Smooth muscle cell (in vitro differentiated cells): ENCODE results near the gene GPC6. TPM values are rescaled to one million over a fixed set of nuclear protein-coding genes. Genes with fewer than 3 reads are reported as not detected.
A peak's percentile ranks its signal among the peaks of the same experiment; 100 is the strongest.

Experiments used
- DNase-seq: peaks from one replicate; lab custom pipeline; 2025; ENCODE audit not compliant: unreplicated experiment; lab: John Stamatoyannopoulos, UW
- H2AFZ ChIP-seq: fragments of 200-600 bp; sonication (generic); 2 replicates; pipeline ENCODE4 v1.6.0; 2016; ENCODE audit warnings: antibody characterized with exemption, low read depth, mild to moderate bottlenecking
- H3F3A ChIP-seq: fragments of 200-600 bp; sonication (generic); 2 replicates; pipeline ENCODE4 v1.6.0; 2017; ENCODE audit warnings: antibody characterized with exemption, low read depth
- H3K27ac ChIP-seq: fragments of 200-600 bp; sonication (generic); 2 replicates; pipeline ENCODE4 v1.5.1; 2016; ENCODE audit warnings: low read depth, mild to moderate bottlenecking
- H3K27me3 ChIP-seq: fragments of 200-600 bp; sonication (generic); 2 replicates; pipeline ENCODE4 v1.6.1; 2016; ENCODE audit warnings: low read depth, mild to moderate bottlenecking
- H3K36me3 ChIP-seq: fragments of 200-600 bp; sonication (generic); 2 replicates; pipeline ENCODE4 v1.5.1; 2016; ENCODE audit warnings: low read depth
- H3K4me1 ChIP-seq: fragments of 200-600 bp; sonication (generic); 2 replicates; pipeline ENCODE4 v1.5.1; 2016; ENCODE audit warnings: low read depth
- H3K4me2 ChIP-seq: fragments of 200-600 bp; sonication (generic); 2 replicates; pipeline ENCODE4 v1.6.0; 2016; ENCODE audit warnings: mild to moderate bottlenecking
- H3K4me3 ChIP-seq: fragments of 200-600 bp; sonication (generic); 2 replicates; pipeline ENCODE4 v1.5.1; 2016; ENCODE audit warnings: mild to moderate bottlenecking
- H3K79me2 ChIP-seq: fragments of 200-600 bp; sonication (generic); 2 replicates; pipeline ENCODE4 v1.6.0; 2016; ENCODE audit warnings: low read depth, mild to moderate bottlenecking
- H3K9ac ChIP-seq: fragments of 200-600 bp; sonication (generic); 2 replicates; pipeline ENCODE4 v1.6.0; 2016; ENCODE audit warnings: low read depth
- H3K9me3 ChIP-seq: fragments of 200-600 bp; sonication (generic); replicated peaks from 2 replicates; pipeline ENCODE4 v1.5.1; 2016; ENCODE audit warnings: low read depth
- H4K20me1 ChIP-seq: fragments of 200-600 bp; sonication (generic); 2 replicates; pipeline ENCODE4 v1.6.0; 2016; ENCODE audit warnings: low read depth
- CTCF ChIP-seq: fragments of 200-600 bp; sonication (generic); IDR thresholded peaks from 2 replicates; pipeline ENCODE4 v1.5.1; 2017; ENCODE audit warnings: borderline replicate concordance, mild to moderate bottlenecking, antibody characterized with exemption; ENCODE audit not compliant: insufficient read depth, poor library complexity, severe bottlenecking
- WGBS: methylation state at CpG from one replicate; pipeline ENCODE4 v1.1.7; 2016; ENCODE audit warnings: low lambda C conversion rate; 5-methylcytosine and 5-hydroxymethylcytosine counted together
- polyA plus RNA-seq: library from polyadenylated mRNA; unstranded; fragments of >200 nt; fragmentation: Nextera tagmentation; extraction: Ambion mirVana; gene quantifications from 2 replicates; pipeline ENCODE4 v1.2.1, GENCODE V29; 2016
- total RNA-seq: library from RNA; depleted of rRNA; stranded (reverse); fragments of >200 nt; gene quantifications from 2 replicates; pipeline ENCODE4 v1.2.3, GENCODE V29; 2014

Gene GPC6
- total and polyA plus RNA-seq, 2 experiments from 2014 or later, result 19.7 to 68.5 TPM

- Histone ChIP-seq H3K4me2 (no peak overlapping the region), H3K4me3 (no peak overlapping the region), H3K27me3 (no peaks in the 10 kb centered on the region), H3K27ac (no peak overlapping the region), H3K4me1 (no peaks in the 10 kb centered on the region), H2AFZ (no peak overlapping the region), H3K79me2 (no peaks in the 10 kb centered on the region), H3K36me3 (no peaks in the 10 kb centered on the region), H4K20me1 (no peaks in the 10 kb centered on the region), H3F3A (no peaks in the 10 kb centered on the region), H3K9ac (no peak overlapping the region), H3K9me3 (no peaks in the 10 kb centered on the region)
- DNase-seq, result no peak
- 73% methylated on average over 2 of the region's 2 CpGs for WGBS
- no peak for TF ChIP-seq CTCF
Measured at GRCh38 chr13:93899981-93900380, 673.4 kb downstream of the GPC6 start.

- Histone ChIP-seq H3K4me1 (no peaks in the 10 kb centered on the region), H3K9me3 (no peaks in the 10 kb centered on the region), H3K4me3 (no peak overlapping the region), H3K9ac (no peak overlapping the region), H3F3A (no peaks in the 10 kb centered on the region), H3K36me3 (no peaks in the 10 kb centered on the region), H3K4me2 (no peak overlapping the region), H3K27ac (no peak overlapping the region), H3K79me2 (no peaks in the 10 kb centered on the region), H2AFZ (no peak overlapping the region), H4K20me1 (no peaks in the 10 kb centered on the region), H3K27me3 (no peaks in the 10 kb centered on the region)
- no peak for DNase-seq
- no peak for TF ChIP-seq CTCF
- 92% methylated on average over 3 of the region's 3 CpGs for WGBS
Measured at GRCh38 chr13:93900731-93901130, 674.1 kb downstream of the GPC6 start.

- no peak for TF ChIP-seq CTCF
- Histone ChIP-seq H3K9me3 (no peaks in the 10 kb centered on the region), H3K36me3 (no peaks in the 10 kb centered on the region), H3K9ac (no peak overlapping the region), H3K27ac (no peak overlapping the region), H3K4me3 (no peak overlapping the region), H4K20me1 (no peaks in the 10 kb centered on the region), H2AFZ (no peak overlapping the region), H3F3A (no peaks in the 10 kb centered on the region), H3K79me2 (no peaks in the 10 kb centered on the region), H3K4me2 (peak overlapping the region; percentile 57), H3K27me3 (no peaks in the 10 kb centered on the region), H3K4me1 (no peaks in the 10 kb centered on the region)
- DNase-seq, result no peak
- WGBS, result 53% methylated on average over 3 of the region's 3 CpGs
Measured at GRCh38 chr13:93903909-93904308, 677.3 kb downstream of the GPC6 start.

GRCh38 chr13:93915269-93915809 lies 688.7 kb downstream of the GPC6 start:
- TF ChIP-seq CTCF, result no peak
- H3K27ac ChIP-seq, result peak overlapping the region; percentile 53

More at GRCh38 chr13:93915269-93915809, 688.7 kb downstream of the GPC6 start:
- Histone ChIP-seq H3K4me3 (no peak overlapping the region), H4K20me1 (no peaks in the 10 kb centered on the region), H3K4me1 (no peaks in the 10 kb centered on the region), H3K27me3 (no peaks in the 10 kb centered on the region), H3F3A (no peaks in the 10 kb centered on the region), H3K79me2 (no peaks in the 10 kb centered on the region), H3K9ac (no peak overlapping the region), H2AFZ (no peak overlapping the region), H3K9me3 (no peaks in the 10 kb centered on the region), H3K4me2 (no peak overlapping the region), H3K36me3 (no peaks in the 10 kb centered on the region)
- no peak for DNase-seq
- WGBS, result 96% methylated on average over 1 of the region's 1 CpG
